ENCODE measurements around the gene SLC22A16.
"Not testable (repeated sequence)": the region's sequence is repeated elsewhere in the genome, so short reads cannot be mapped to it uniquely, and the experiment has no call there.

The SLC22A16 gene

DNA sequence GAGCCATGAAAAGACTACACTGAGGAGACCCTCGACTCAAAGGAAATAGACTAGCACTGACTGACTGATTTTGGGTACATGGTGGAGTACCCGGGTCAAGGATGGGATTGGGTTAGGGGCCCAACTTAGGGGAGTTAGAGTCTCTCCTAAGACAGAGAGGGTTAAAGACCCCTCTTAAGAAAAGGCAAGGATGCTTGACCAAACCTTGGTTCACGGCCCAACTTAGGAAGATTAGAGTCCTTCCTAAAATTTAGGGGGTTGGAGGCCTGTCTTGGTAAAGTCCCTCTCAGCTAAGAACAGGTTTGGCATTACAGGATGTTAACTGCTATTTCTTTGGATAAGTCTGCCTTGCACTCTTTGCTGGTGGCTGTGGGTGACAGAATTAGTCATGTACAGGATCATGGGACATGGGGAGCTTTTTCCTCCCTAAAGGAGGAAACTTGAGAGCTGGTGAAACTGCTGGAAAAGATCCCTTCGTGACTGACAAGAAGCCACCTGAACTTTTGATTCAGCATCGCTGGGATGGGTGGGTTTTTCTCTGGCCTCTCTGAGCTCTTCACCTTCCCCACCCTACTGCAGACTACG, 12.3 kb upstream of the SLC22A16 start:
- DNase-seq (ENCODE audit: low spot score) = no peak

DNA sequence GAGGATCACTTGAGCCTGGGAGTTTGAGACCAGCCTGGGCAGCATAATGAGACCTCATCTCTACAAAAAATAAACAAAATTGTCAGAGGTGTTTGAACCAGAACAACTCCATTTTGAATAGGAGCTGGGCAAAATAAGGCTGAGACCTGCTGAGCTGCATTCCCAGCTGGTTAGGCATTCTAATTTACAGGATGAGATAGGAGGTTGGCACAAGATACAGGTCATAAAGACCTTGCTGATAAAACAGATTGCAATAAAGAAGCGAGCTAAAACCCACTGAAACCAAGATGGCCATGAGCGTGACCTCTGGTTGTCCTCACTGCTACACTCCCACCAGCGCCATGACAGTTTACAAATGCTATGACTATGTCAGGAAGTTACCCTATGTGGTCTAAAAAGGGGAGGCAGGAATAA, 11.6 kb upstream of the SLC22A16 start:
- not testable (repeated sequence) for DNase-seq (ENCODE audit: low spot score)

DNA sequence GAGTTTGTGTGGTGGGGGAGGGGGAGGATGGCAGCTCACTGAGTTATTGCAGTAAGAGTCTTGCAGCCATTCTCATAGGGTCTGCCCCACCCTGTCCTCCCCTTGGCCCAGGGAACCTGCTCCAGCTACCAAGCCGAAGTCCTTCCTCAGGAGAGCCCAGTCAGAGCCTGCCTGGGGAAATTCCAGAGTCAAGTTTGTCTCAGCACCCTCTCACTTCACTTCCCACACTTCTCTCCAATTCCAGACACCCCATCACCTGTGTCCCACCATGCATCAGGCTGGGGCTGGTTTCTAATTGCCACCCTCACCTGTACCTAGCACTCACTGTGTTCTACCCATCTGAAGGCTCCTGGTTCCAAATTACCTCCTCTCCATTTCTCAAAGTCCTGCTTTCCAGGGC, 10.3 kb upstream of the SLC22A16 start:
- no peak for DNase-seq (ENCODE audit: low spot score)

DNA sequence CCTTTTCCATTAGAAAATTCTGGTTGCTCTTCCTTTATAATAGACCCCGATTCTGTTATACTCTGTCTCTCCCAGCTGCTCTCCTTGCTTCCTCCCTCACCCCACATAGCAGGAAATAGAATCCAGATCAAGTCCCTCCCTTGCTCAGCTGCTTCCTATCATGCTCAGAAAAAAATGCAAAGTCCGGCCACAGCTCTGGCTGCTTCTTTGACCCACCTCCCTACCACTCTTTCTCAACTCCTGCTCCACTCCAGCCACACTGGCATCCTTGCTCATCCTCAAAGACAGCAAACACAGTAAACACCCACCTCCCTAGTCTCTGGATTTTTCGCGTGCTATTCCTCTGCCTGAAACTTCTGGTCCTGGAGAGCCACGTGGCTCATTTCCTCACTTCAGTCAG, 9.1 kb upstream of the SLC22A16 start:
- DNase-seq (ENCODE audit: low spot score) = no peak

DNA sequence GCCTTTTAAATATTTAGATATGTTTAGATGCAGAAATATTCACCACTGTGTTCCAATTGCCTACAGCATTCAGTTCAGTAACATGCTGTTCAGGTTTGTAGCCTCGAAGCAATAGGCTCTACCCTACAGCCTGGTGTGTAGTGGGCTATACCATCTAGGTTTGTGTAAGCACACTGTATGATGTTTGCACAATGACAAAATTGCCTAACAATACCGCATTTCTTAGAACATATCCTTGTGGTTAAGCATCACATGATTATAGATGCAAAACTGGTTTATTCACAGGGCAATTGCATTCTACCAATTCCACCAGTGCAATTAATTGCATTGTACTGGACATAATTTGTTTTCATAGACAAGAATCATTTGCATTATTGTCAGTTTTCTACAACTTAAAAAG, 7.9 kb upstream of the SLC22A16 start:
- DNase-seq (ENCODE audit: low spot score) = no peak

DNA sequence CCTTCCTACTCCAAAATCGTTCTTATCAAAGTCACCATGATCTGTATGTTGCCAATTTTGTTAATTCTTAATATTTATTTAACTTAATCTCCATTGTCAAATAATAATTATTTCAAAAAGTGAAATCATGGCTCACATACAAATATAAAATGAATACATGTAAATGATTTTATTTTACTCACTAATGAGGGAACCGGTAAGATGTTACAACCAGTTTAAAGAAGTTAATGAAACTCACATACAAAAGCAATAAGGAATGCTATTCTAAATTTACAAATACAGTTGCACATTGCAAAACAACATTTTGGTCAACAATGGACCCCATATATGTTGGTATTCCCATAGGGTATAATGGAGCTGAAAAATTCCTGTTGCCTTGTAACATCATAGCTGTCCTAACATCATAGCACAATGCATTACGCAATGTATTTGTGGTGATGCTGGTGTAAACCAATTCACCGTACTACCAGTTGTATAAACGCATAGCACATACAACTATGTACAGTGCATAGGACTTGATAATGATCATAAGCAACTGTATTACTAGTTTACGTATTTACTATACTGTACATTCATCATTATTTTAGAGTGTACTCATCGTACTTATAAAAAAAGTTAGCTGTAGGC, 6.5 kb upstream of the SLC22A16 start:
- no peak for DNase-seq (ENCODE audit: low spot score)

DNA sequence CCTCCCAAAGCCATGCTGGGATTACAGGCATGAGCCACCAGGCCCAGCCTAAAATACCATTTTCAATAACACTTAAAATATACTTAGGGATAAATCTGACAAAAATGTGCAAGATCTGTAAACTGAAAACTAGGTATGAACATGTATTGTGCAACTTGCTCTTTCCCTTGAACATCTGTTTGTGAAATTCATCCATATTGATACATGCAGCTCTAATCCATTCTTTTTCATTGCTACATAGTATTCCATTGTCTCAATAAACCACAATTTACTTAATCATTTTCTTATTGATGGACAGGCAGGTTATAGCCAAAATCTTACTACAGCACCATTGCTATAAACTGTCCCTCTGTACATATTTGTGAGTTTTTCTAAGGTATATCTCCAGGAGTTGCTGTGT, 4.7 kb upstream of the SLC22A16 start:
- no peak for DNase-seq (ENCODE audit: low spot score)

DNA sequence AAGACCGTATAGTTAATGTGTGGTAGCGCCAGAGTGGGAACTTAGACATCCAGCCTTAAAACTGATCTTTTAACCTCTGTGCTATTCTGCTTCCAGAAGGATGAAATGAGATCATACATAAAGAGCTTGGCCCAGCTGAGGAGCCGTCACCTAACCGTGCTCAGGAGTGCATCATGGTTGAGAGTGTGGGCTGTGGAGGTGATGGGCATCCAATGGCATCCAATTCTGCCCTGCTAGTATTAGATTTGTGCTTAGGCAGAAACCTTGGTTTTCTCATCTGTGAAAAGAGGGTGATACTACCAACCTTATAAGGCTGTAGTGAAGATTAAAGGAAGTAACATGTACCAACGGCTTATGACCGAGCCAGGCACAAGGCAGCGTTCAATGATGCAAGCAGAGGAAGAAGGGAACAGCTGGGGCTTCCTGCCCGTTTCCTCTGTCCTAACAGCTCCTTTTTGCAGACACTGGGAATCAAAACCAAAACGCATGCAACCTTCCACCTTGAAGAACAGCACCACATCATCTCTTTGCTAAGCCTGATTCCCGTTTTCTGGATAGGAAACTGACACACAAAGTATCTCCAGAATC, 1.3 kb downstream of the SLC22A16 start:
- DNase-seq (ENCODE audit: low spot score) = no peak

DNA sequence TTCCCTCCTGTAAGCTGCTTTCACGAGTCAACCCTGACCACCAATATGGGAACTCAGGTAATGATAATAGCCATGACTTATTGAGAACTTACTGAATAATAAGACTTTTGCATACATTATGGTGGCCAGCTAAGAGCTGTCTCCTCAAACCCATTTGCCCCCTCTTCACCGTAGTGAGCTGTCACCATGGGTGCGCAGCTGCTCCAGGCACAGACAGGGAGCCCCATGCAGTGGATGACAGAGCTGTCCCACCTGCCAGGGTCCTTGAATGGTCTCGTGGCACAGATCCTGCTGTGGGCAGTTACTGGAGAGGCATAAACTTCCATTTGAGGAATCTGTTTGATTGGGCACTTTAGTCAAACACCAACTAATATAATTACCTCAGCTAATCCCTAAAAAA, 1.9 kb downstream of the SLC22A16 start:
- DNase-seq (ENCODE audit: low spot score) = no peak

DNA sequence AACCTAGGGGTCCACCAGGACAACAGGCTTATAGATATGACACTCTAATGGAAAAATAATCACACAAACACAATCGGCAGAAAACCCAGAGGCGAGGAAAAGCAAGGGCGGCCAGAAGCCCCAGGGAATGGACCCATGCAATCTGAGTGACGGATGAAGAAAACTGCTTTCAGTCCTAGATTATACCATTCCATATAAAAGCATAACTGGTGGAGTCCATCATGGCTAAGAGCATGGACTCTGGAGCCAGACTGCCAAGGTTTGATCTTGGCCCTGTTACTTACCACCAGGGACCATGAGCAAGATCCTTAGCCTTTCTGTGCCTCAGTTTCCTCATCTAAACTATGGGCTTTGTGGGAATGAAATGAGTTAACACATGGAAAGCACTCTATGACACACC, 3.7 kb downstream of the SLC22A16 start:
- DNase-seq (ENCODE audit: low spot score) = no peak

DNA sequence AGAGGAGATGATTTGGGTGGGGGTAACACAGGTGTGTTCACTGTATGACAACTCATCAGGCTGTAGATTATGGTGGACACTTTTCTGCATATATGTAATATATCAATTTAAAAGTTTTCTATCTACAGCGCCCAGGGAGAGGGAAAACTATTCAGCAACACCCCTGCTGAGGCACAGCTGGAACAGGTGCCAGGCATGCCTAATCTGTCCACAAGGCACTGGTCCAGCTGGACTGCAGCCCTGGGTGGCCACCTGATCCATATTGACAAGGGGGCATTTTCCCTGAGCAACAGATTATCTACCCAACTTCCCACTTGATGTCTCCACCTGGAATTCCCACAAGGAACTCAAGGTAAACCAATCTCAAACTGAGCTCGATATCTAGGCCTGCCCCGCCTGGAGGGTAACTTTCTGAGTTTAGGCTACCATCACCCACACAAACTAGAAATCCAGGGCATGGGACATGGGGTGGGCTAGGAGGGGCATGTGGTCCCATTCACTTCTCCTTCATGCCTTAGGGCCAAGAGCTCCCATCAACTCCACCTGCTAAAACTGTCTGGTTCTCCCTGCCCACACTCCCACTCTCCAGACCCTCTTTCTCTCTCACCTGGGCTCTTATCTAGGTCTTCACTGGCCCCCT, 4.6 kb downstream of the SLC22A16 start:
- no peak for DNase-seq (ENCODE audit: low spot score)

DNA sequence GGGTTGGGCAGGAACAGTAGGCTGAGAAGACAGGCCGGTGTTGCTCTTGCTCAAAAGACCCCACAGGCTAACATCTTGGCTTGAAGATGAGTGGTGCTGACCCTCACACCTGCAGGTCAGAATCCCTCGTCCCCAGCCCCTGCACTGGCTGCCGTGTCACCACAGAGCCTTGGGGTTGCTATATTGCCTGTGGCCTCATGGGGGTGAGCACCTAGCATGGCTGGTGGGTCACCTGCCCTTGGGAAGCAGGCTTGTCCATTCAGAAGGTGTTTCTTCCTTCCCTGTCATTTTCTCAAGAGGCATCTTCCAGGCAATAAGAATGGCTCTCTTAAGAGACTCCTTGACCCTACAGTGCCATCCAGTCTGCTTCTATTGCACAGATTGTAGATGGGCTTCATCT, 7.7 kb downstream of the SLC22A16 start:
- DNase-seq (ENCODE audit: low spot score) = no peak

DNA sequence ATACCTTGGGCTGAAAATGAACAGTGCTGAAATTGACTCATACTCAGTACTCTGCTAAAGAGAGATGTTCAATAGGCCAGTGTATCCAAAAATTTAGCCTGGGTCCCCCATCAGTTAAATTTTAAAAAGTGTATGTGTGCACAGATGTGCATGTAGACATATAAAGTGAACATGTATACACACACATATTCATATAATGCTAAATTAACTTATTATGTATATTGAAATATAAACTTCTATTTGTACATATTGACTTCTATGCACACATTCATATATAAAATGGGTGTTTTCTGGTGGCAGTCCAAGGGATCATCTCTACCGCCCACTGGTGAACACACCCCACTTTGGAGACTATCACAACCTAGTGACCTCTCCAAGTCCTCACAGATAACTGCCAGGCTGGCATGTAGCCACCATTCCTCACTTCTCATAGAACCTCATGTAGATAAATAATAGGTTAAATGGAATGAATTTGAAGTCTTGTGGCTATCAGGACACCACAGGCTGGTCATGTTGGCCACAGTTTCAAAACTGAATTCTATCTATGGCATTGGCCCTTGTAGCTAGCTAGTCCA, 8.8 kb downstream of the SLC22A16 start:
- DNase-seq (ENCODE audit: low spot score) = no peak

DNA sequence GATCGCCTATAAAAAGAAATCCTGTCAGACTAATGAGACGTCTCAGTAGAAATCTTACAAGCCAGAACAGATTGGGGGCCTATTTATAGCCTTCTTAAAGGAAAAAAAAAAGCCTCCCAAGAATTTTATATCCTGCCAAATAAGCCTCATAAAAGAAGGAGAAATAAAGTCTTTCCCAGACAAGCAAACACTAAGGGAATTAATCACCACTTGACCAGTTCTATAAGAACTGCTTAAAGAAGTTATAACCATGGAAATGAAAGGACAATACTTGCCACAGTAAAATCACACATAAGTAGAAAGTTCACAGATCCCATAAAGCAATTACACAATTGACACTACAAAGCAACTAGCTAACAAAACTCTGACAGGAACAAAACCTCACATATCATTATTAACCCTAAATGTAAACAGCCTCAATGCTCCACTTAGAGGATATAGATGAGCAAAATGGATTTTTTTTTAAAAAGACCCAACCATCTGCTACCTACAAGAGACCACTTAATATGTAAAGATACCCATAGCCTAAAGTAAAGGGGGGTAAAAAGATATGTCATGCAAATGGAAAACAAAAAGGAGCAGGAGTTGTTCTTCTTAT, 13.4 kb downstream of the SLC22A16 start:
- no peak for DNase-seq (ENCODE audit: low spot score)

DNA sequence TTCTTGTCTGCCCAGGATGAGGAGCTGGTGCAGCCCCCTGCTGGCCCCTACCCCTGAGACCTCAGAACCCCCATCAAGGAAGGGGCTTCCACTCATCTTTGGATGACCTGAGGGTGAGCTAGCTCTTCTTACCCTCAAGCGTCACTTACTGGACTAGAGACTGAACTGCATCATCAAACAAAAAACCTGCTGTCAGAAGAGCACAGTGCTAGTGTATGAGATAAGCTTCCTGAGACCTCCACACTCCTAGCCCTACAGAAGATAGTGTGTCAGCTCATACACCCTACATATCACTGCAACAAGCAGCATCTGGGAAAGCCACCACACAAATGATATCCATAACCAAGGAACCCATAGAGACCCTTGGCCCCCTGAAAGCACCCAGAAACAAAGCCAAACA, 15.0 kb downstream of the SLC22A16 start:
- no peak for DNase-seq (ENCODE audit: low spot score)

DNA sequence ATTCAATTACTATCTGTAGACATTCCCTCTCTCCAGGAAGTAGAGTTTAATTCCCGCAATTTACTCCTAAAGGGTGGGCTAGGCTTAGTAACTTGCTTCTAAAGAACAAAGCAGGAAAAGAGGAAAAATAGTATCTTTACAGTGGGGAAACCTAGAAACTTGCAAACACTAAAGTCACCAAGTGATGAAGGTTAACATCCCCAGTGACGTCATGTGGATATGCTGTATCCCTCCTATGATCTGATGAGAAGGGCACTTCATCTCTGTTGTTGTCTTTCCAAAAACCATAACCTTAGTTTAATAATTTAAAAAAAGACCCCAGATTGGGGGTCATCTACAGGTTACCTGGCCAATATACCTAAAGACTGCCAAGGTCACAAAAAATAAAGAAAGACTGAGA, 17.3 kb downstream of the SLC22A16 start:
- DNase-seq (ENCODE audit: low spot score) = no peak

DNA sequence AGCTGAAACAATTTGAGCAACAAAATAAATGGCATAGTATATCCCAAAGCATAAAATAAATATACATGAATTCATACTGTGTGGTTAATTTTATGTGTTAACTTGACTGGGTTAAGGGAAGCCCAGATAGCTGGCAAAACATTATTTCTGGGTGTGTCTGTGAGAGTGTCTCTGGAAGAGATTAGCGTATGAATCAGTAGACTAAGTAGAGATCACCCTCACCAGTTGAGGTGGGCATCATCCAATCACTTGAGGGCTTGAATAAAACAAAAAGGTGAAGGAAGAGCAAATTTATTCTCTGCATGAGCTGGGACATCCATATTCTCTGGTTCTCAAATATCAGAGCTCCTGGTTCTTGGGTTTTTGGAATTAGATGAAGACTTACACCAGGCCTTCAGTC, 17.9 kb downstream of the SLC22A16 start:
- DNase-seq (ENCODE audit: low spot score) = no peak

DNA sequence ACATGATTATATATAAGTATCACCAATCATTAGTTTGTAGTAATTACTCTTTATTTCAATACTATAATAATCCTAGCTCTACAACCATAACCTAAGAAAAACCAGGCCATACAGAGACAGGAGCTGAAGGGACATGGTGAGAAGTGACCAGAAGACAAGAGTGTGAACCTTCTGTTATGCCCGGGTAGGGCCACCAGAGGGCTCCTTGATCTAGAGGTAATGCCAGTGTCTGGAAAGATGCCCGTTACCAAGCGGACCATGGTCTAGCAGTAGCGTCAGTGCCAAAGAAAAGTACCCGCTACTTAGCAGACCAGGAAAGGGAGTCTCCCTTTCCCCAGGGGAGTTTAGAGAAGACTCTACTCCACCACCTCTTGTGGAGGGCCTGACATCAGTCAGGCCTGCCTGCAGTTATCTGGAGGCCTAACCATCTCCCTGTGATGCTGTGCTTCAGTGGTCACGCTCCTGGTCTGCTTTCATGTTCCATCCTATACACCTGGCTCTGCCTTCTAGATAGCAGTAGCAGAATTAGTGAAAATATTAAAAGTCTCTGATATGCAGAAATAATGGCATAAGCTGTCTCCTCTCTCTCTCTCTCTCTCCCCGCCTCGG, 18.7 kb downstream of the SLC22A16 start:
- DNase-seq (ENCODE audit: low spot score) = not testable (repeated sequence)

DNA sequence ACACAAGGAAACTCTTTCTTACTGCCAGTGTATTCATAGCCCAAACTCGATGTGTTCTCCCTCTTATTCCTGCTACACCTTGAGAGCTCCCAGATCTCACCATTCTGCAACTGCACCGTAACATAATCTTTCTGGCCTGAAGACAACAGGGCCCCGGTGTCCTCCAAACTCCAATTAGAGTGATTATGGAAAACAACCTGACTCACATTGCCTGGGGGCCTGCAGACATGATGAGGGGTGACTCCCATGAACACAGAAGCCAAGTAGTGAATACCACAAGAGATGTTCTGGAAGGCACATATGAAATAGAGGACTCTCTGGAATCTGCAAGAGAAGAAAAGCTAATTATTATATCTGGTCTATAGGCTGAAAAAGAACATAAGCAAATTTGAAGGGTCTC, 19.7 kb downstream of the SLC22A16 start:
- DNase-seq (ENCODE audit: low spot score) = no peak

DNA sequence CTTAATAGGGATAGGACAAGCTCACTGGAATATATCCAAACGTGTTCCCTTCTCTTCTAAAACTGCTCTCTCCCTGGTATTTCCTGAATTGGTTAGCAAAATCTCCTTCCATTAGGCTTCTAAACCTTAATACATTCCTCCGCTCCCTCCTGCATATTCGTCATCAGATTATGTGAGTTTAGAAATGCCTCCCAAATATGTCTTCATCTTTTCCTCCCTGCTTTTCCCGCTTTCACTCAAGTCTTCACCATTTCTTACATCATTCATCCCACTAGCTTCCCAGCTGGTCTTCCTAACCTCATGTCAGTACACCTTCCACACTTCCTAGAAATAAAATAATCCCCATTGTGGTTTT, 26.9 kb downstream of the SLC22A16 start:
- DNase-seq (ENCODE audit: low spot score) = no peak

DNA sequence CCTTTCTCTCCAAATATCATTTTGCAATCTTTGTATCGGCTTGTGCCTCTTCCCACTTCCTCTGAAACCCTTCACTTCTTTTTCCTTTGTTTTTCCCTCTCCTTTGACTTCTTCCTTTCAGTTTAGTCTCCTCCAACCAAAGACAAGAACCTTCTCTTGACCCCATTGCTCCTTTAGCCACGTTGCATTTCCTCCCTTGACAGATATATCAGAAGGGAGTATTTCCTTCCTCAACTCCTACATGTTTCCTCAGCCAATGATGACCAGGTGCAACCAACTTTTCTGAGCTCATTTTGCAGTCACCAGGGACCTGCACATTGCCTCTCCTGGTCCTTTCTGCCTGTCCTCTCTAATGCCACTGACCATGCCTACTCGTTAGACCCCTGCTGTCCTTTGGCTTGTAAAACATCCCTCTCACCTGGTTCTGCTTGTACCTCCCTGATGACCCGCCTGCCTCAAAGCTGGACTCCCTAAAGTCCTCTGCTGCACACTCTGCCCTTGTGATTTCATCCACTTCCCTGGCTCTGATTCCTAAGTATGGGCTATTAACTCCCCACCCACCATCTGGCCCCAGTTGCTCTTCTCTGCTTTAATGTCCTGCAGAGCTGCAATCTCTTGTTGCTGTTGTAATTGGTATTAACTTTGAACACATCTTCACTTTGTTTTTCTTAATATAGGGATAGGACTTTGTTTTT, 27.4 kb downstream of the SLC22A16 start:
- DNase-seq (ENCODE audit: low spot score) = no peak

DNA sequence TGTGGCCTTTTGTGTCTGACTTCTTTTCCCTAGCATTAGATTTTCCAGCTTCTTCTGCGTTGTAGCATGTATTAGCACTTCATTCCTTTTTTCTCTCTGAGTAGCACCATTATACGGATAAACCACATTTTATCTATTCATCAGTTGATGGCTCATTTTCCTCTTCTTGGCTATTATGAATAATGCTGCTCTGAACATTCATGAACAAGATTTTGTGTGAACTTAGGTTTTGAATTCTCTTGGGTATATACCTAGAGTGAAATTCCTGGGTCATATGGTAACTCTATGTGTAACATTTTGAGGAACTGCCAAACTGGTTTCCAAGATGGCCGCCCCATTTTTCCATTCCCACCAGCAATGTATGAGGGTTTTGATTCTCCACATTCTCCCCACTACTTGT, 28.7 kb downstream of the SLC22A16 start:
- DNase-seq (ENCODE audit: low spot score) = no peak

Measured in CD4-positive, alpha-beta T cell treated with Interleukin-2 at 100 ng/mL for 4 hours (primary cell).